H1 (cell line): ENCODE measurements around the gene SLC35F1. TPM values are rescaled to one million over a fixed set of nuclear protein-coding genes. Genes with fewer than 3 reads are reported as not detected.

Experiments used
- CTCF ChIA-PET: fragments of 300-600 bp; sonication (Branson Sonifier 250); formaldehyde crosslinking; loops from one replicate; lab custom pipeline; 2021; ENCODE audit not compliant: partially characterized antibody; lab: Charles Lee
- POLR2A ChIA-PET: fragments of 300-600 bp; sonication (Branson Sonifier 250); formaldehyde crosslinking; loops from one replicate; lab custom pipeline; 2021; ENCODE audit warnings: inconsistent platforms; ENCODE audit not compliant: partially characterized antibody; lab: Charles Lee
- DNase-seq, 2 experiments: peaks; one replicate each; pipeline versions ENCODE4 v3.0.0 to v3.0.0-alpha.2; 2010 to 2022; ENCODE audit warnings: low spot score in 2 of 2, low read depth in 1 of 2, mixed read lengths in 1 of 2
- FAIRE-seq: peaks from 2 replicates; lab custom pipeline; 2011; peaks lifted over from hg19 to GRCh38; lab: Jason Lieb, UNC
- H2AFZ ChIP-seq: 2 replicates; pipeline ENCODE4 v1.8.1; 2012; ENCODE audit warnings: low read length, inconsistent platforms
- H2AK5ac ChIP-seq: 2 replicates; pipeline ENCODE4 v1.6.1; 2013; ENCODE audit warnings: low read depth, low read length
- H2BK120ac ChIP-seq: replicated peaks from 2 replicates; pipeline ENCODE3; 2013; ENCODE audit warnings: low read depth, low read length, inconsistent platforms
- H2BK12ac ChIP-seq: 2 replicates; pipeline ENCODE4 v1.6.1; 2013; ENCODE audit warnings: low read depth, low read length
- H2BK15ac ChIP-seq: 2 replicates; pipeline ENCODE4 v1.6.1; 2013; ENCODE audit warnings: low read length
- H2BK20ac ChIP-seq: 2 replicates; pipeline ENCODE4 v1.6.1; 2013; ENCODE audit warnings: low read length
- H2BK5ac ChIP-seq: 2 replicates; pipeline ENCODE4 v1.6.1; 2013; ENCODE audit warnings: low read depth, low read length
- H3K14ac ChIP-seq: 2 replicates; pipeline ENCODE4 v1.6.1; 2013; ENCODE audit warnings: inconsistent platforms; ENCODE audit not compliant: insufficient read length
- H3K18ac ChIP-seq: 2 replicates; pipeline ENCODE4 v1.6.1; 2013; ENCODE audit warnings: low read length; ENCODE audit errors: extremely low read depth
- H3K23ac ChIP-seq: 2 replicates; pipeline ENCODE4 v1.6.1; 2013; ENCODE audit warnings: inconsistent platforms; ENCODE audit not compliant: insufficient read length
- H3K23me2 ChIP-seq: 2 replicates; pipeline ENCODE4 v1.6.1; 2013; ENCODE audit warnings: low read depth, low read length
- H3K27ac ChIP-seq: 2 replicates; pipeline ENCODE4 v1.6.1; 2011; ENCODE audit warnings: low read depth, low read length, inconsistent platforms
- H3K27me3 ChIP-seq, 4 experiments: replicated peaks in 1 of 4; 1 replicate in 1 of 4; 2 replicates in 3 of 4; pipeline versions ENCODE4 v1.6.1 to v1.8.1; 2011 to 2013; ENCODE audit warnings: low read length in 3 of 4, mild to moderate bottlenecking in 3 of 4, inconsistent platforms in 2 of 4, mixed read lengths in 2 of 4, moderate library complexity in 1 of 4; ENCODE audit not compliant: control insufficient read depth in 3 of 4, insufficient read depth in 3 of 4; ENCODE audit errors: extremely low read depth in 1 of 4
- H3K36me3 ChIP-seq, 4 experiments: 2 replicates each; pipeline versions ENCODE4 v1.6.1 to v1.8.1; 2011 to 2013; ENCODE audit warnings: mild to moderate bottlenecking in 4 of 4, low read length in 3 of 4, moderate library complexity in 2 of 4, control low read depth in 1 of 4, inconsistent platforms in 1 of 4; ENCODE audit not compliant: insufficient read depth in 4 of 4, control insufficient read depth in 2 of 4
- H3K4ac ChIP-seq: replicated peaks from 2 replicates; pipeline ENCODE3; 2013; ENCODE audit warnings: low read length, low read depth, mixed read lengths, inconsistent platforms; ENCODE audit not compliant: insufficient read length
- H3K4me1 ChIP-seq, 4 experiments: replicated peaks in 1 of 4; 1 replicate in 1 of 4; 2 replicates in 3 of 4; pipeline versions ENCODE4 v1.6.1 to v1.8.1; 2011 to 2013; ENCODE audit warnings: low read length in 3 of 4, inconsistent platforms in 2 of 4, mixed read lengths in 1 of 4; ENCODE audit not compliant: insufficient read depth in 4 of 4, control insufficient read depth in 3 of 4
- H3K4me2 ChIP-seq, 2 experiments: 2 replicates each; pipeline versions ENCODE4 v1.6.1 to v1.8.1; 2011 to 2013; ENCODE audit warnings: low read depth in 2 of 2, low read length in 2 of 2, control low read depth in 1 of 2, inconsistent platforms in 1 of 2, mild to moderate bottlenecking in 1 of 2; ENCODE audit not compliant: insufficient read depth in 1 of 2
- H3K4me3 ChIP-seq, 4 experiments: fragments of 200-600, 300-600 bp in 1 of 4; sonication (generic), shearing (Covaris generic), sonication (Bioruptor Twin) in 1 of 4; 2 replicates each; pipeline versions ENCODE4 v1.5.1 to v1.8.1; 2011 to 2016; ENCODE audit warnings: low read length in 4 of 4, low read depth in 3 of 4, control low read depth in 2 of 4, inconsistent platforms in 2 of 4, mild to moderate bottlenecking in 2 of 4, mixed read lengths in 1 of 4, moderate library complexity in 1 of 4; ENCODE audit not compliant: insufficient read depth in 2 of 4; ENCODE audit errors: extremely low read depth in 1 of 4
- H3K56ac ChIP-seq: replicated peaks from 2 replicates; pipeline ENCODE3; 2013; ENCODE audit warnings: low read depth, mild to moderate bottlenecking, mixed read lengths, low read length, inconsistent platforms; ENCODE audit not compliant: insufficient read length
- H3K79me1 ChIP-seq: 2 replicates; pipeline ENCODE4 v1.6.1; 2013; ENCODE audit warnings: low read depth, low read length, control low read depth
- H3K79me2 ChIP-seq, 2 experiments: 2 replicates each; pipeline versions ENCODE4 v1.6.1 to v1.8.1; 2012 to 2013; ENCODE audit warnings: low read length in 2 of 2, mild to moderate bottlenecking in 2 of 2, inconsistent platforms in 1 of 2; ENCODE audit not compliant: insufficient read depth in 2 of 2, control insufficient read depth in 1 of 2
- H3K9ac ChIP-seq, 4 experiments: replicated peaks in 1 of 4; 1 replicate in 1 of 4; 2 replicates in 3 of 4; pipeline versions ENCODE4 v1.6.1 to v1.8.1; 2011 to 2013; ENCODE audit warnings: low read depth in 3 of 4, low read length in 3 of 4, control low read depth in 2 of 4, mild to moderate bottlenecking in 2 of 4, moderate library complexity in 2 of 4, inconsistent platforms in 1 of 4; ENCODE audit errors: extremely low read depth in 1 of 4
- H3K9me3 ChIP-seq, 2 experiments: 2 replicates each; pipeline versions ENCODE4 v1.6.1 to v1.8.1; 2012 to 2013; ENCODE audit warnings: mild to moderate bottlenecking in 2 of 2, moderate library complexity in 2 of 2, control low read depth in 1 of 2, inconsistent platforms in 1 of 2, low read depth in 1 of 2, low read length in 1 of 2, mixed read lengths in 1 of 2; ENCODE audit not compliant: insufficient read depth in 2 of 2
- H4K20me1 ChIP-seq, 2 experiments: replicated peaks in 1 of 2; 2 replicates each; pipeline versions ENCODE3 to v1.8.1; 2011 to 2013; ENCODE audit warnings: inconsistent platforms in 2 of 2, low read length in 2 of 2, mild to moderate bottlenecking in 1 of 2; ENCODE audit not compliant: insufficient read depth in 2 of 2, control insufficient read depth in 1 of 2
- H4K5ac ChIP-seq: 2 replicates; pipeline ENCODE4 v1.6.1; 2013; ENCODE audit warnings: low read length, low read depth, mixed read lengths, inconsistent platforms; ENCODE audit not compliant: insufficient read length
- H4K8ac ChIP-seq: 2 replicates; pipeline ENCODE4 v1.8.0; 2013; ENCODE audit warnings: mild to moderate bottlenecking, moderate library complexity, low read length, inconsistent platforms; ENCODE audit not compliant: insufficient read depth; ENCODE audit errors: extremely low read depth
- H4K91ac ChIP-seq: replicated peaks from 2 replicates; pipeline ENCODE3; 2013; ENCODE audit warnings: low read length, mixed read lengths, inconsistent platforms; ENCODE audit not compliant: insufficient read length
- BRCA1 ChIP-seq: IDR thresholded peaks from 2 replicates; pipeline ENCODE4 v1.6.1; 2012; ENCODE audit warnings: low read depth, low read length, improper control_type of control experiment
- CEBPB ChIP-seq: IDR thresholded peaks from 2 replicates; pipeline ENCODE4 v1.6.1; 2012; ENCODE audit warnings: low read depth, low read length
- CTBP2 ChIP-seq: IDR thresholded peaks from 2 replicates; pipeline ENCODE4 v1.7.0; 2011; ENCODE audit warnings: borderline replicate concordance, mild to moderate bottlenecking, moderate library complexity, mixed read lengths, low read length; ENCODE audit not compliant: insufficient read depth, insufficient read length
- GTF2F1 ChIP-seq: IDR thresholded peaks from 2 replicates; pipeline ENCODE4 v1.6.1; 2012; ENCODE audit warnings: low read depth, low read length, improper control_type of control experiment, borderline replicate concordance
- NANOG ChIP-seq: IDR thresholded peaks from 2 replicates; pipeline ENCODE4 v1.6.1; 2011; ENCODE audit warnings: low read length, low read depth, mild to moderate bottlenecking, inconsistent platforms; ENCODE audit not compliant: insufficient read depth, poor library complexity, severe bottlenecking
- POLR2AphosphoS5 ChIP-seq: IDR thresholded peaks from 2 replicates; pipeline ENCODE4 v1.6.1; 2011; ENCODE audit warnings: low read depth, low read length
- RNF2 ChIP-seq: fragments of 200-900, 300-1000 bp; sonication (generic); IDR thresholded peaks from 2 replicates; pipeline ENCODE4 v1.7.1; 2016; ENCODE audit warnings: borderline replicate concordance, low read depth, mild to moderate bottlenecking, antibody characterized with exemption, low read length; ENCODE audit not compliant: poor library complexity, severe bottlenecking; ENCODE audit errors: missing control alignments
- WGBS, 2 experiments: shearing (Covaris generic) in 1 of 2; methylation state at CpG; one replicate each; pipeline versions ENCODE4 v1.1.6 to v1.1.7; 2013 to 2015; ENCODE audit warnings: low lambda C conversion rate in 2 of 2, mixed read lengths in 2 of 2, inconsistent platforms in 1 of 2, low coverage in 1 of 2, missing lambda C conversion rate in 1 of 2; ENCODE audit not compliant: insufficient replicate concordance in 2 of 2, insufficient coverage in 1 of 2, insufficient read length in 1 of 2; ENCODE audit errors: extremely low coverage in 1 of 2, missing lambda C conversion rate in 1 of 2; 5-methylcytosine and 5-hydroxymethylcytosine counted together
- polyA plus RNA-seq, 7 experiments: library from polyadenylated mRNA; depleted of rRNA in 3 of 7; stranded (reverse) in 5 of 7; unstranded in 2 of 7; fragments of >200 nt in 5 of 7; fragments of 200-250 nt in 2 of 7; gene quantifications; 1 replicate in 5 of 7; 2 replicates in 1 of 7; 4 replicates in 1 of 7; pipeline versions ENCODE4 v1.2.1 to v1.2.3, GENCODE V29; 2011 to 2013; ENCODE audit warnings: missing spikeins in 2 of 7, mixed read lengths in 2 of 7
- total RNA-seq: library from RNA; stranded (reverse); fragmentation: NEBNext Ultra II Directional; extraction: Animal tissue kit (Norgen Biotek cat#: 25700); gene quantifications from 2 replicates; pipeline ENCODE4 v1.2.1, GENCODE V29; 2021

SLC35F1 gene
- total and polyA plus RNA-seq, 2 of the 8 experiments (the other 6 are each of a cell fraction or from before 2014, with no cell fraction given), result 7.0 to 10.0 TPM

DNA sequence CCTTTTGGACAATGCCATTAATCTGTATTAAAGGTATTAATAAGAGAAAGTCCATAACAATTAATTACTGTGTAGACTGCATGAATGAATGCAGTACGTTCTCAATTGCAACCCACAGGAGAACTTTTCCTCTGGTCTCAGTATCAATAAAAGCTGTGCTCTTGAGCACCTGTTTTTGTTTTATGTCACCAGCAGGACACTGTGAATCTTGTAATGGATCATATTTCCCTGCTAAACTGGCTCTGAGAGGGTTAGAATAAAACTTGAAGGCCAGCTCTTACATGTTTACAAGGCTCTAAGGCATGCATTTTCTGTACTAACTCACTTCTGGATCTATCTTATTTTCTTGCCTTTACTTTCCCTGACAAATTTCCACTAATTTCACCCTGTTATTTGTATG is 426.7 kb downstream of the SLC35F1 start:
- TF ChIP-seq RNF2 (no peak), NANOG (no peak), GTF2F1 (no peak), CEBPB (no peak), BRCA1 (no peak), POLR2AphosphoS5 (no peak), CTBP2 (no peak)
- no peak overlapping the region for H4K8ac ChIP-seq
- CTCF ChIA-PET, result interaction anchor here (1.0 kb wide), 1 partner anchor 49 kb away, joined by 3 read pairs; no protein-coding TSS in a partner anchor

More for the DNA sequence above, 426.7 kb downstream of the SLC35F1 start:
- no peaks in the 10 kb centered on the region for H3K23me2 ChIP-seq
- DNase-seq (no peak), FAIRE-seq (no peak)
- H3K79me1 ChIP-seq, result no peaks in the 10 kb centered on the region
- no peak overlapping the region for H3K14ac ChIP-seq
- no peaks in the 10 kb centered on the region for H3K79me2 ChIP-seq
- H3K9me3 ChIP-seq, result no peaks in the 10 kb centered on the region
- no peak overlapping the region for H3K9ac ChIP-seq
- H3K36me3 ChIP-seq, result no peaks in the 10 kb centered on the region
- no peak overlapping the region for H3K23ac ChIP-seq
- POLR2A ChIA-PET, result interaction anchor here (1.3 kb wide), 1 partner anchor 9 kb away, joined by 5 read pairs; no protein-coding TSS in a partner anchor
- no peak overlapping the region for H2BK20ac ChIP-seq
- H3K56ac ChIP-seq, result no peak overlapping the region
- no peaks in the 10 kb centered on the region for H3K4me1 ChIP-seq
- H2AK5ac ChIP-seq, result no peak overlapping the region
- H4K20me1 ChIP-seq, result no peaks in the 10 kb centered on the region
- H3K4me3 ChIP-seq, result no peak overlapping the region
- H3K18ac ChIP-seq, result no peak overlapping the region
- no peak overlapping the region for H2AFZ ChIP-seq
- no peak overlapping the region for H3K4ac ChIP-seq
- H2BK5ac ChIP-seq, result no peak overlapping the region
- H4K5ac ChIP-seq, result no peak overlapping the region
- H4K91ac ChIP-seq, result no peak overlapping the region
- H3K4me2 ChIP-seq, result no peak overlapping the region
- no peaks in the 10 kb centered on the region for H3K27me3 ChIP-seq
- WGBS, 2 experiments, result 83% methylated on average over 1 of the region's 1 CpG; no CpG with 5 or more reads in 1 of the 2 experiments
- H3K27ac ChIP-seq, result no peak overlapping the region
- H2BK12ac ChIP-seq, result no peak overlapping the region
- no peak overlapping the region for H2BK120ac ChIP-seq
- H2BK15ac ChIP-seq, result no peak overlapping the region
